ENCODE measurements around the gene USP8.
"Not testable (repeated sequence)": the region's sequence is repeated elsewhere in the genome, so short reads cannot be mapped to it uniquely, and the experiment has no call there.

DNA sequence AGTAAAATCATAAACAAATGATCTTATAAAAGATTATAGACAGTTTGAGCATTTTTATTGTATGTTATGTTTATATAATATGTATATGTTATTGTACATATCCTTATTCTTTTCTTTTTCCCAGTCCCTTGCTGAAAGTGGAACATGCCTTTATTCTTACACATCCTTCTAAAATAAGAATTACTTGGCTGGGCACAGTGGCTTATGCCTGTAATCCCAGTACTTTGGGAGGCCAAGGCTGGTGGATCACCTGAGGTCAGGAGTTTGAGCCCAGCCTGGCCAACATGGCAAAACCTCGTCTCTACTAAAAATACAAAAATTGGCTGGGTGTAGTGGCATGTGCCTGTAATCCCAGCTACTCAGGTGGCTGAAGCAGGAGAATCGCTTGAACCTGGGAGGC, 70.3 kb downstream of the USP8 start:
- not testable (repeated sequence) for TF ChIP-seq CTCF (IDR thresholded peaks at IDR 0.05; ENCODE audit: low read depth, low read length); EZH2phosphoT487 (IDR thresholded peaks at IDR 0.05; ENCODE audit: low read depth)
